Caki2 (cell line): ENCODE results near the gene CALCB. TPM values are rescaled to one million over a fixed set of nuclear protein-coding genes. Genes with fewer than 3 reads are reported as not detected.
"Not testable (repeated sequence)": the region's sequence is repeated elsewhere in the genome, so short reads cannot be mapped to it uniquely, and the experiment has no call there.

ENCODE experiments used
- DNase-seq: peaks from one replicate; pipeline ENCODE4 v3.0.0-alpha.2; 2015; ENCODE audit warnings: low read depth
- in situ Hi-C: cut with HindIII; loops from 2 replicates; pipeline ENCODE4 v1.10.0; 2016; ENCODE audit warnings: low sequenced_read_pairs, low pct_unique_long_range_greater_than_20kb, mixed read lengths
- total RNA-seq: library from RNA; depleted of rRNA; stranded (reverse); fragments of >200 nt; shearing (Covaris generic); gene quantifications from 2 replicates; pipeline ENCODE4 v1.2.3, GENCODE V29; 2014; ENCODE audit warnings: low replicate concordance; rRNA removed

CALCB gene
- total RNA-seq: not detected in 2 replicates

GRCh38 chr11:15073361-15074205 lies at the start of gene CALCB:
CALCB (plus strand) TSS chr11:15073593; CDS start chr11:15074719, 1,126 bp downstream.
- in situ Hi-C loops: no loop called here
- DNase-seq: peak; percentile 11

GRCh38 chr11:15027011-15027410 lies 46.4 kb upstream of the CALCB start:
- in situ Hi-C loops: no loop called here
- DNase-seq: no peak

- in situ Hi-C loops: no loop called here
- no peak for DNase-seq
These were observed 45.4 kb upstream of the CALCB start for GRCh38 chr11:15027956-15028355.

GRCh38 chr11:15028379-15028778 lies 45.0 kb upstream of the CALCB start:
- in situ Hi-C loops: no loop called here
- DNase-seq: no peak

- in situ Hi-C loops, DNase-seq: not testable (repeated sequence)
These were observed 41.4 kb upstream of the CALCB start for GRCh38 chr11:15031945-15032344.

GRCh38 chr11:15034687-15035267 lies 38.6 kb upstream of the CALCB start:
- in situ Hi-C loops: no loop called here
- no peak for DNase-seq

- in situ Hi-C loops: no loop called here
- DNase-seq: no peak
These were observed 38.1 kb upstream of the CALCB start for GRCh38 chr11:15035283-15035682.

GRCh38 chr11:15038963-15039362 lies 34.4 kb upstream of the CALCB start:
- no peak for DNase-seq
- in situ Hi-C loops: no loop called here

- in situ Hi-C loops: no loop called here
These were observed 28.2 kb upstream of the CALCB start for GRCh38 chr11:15045209-15045608.

GRCh38 chr11:15045891-15046290 lies 27.5 kb upstream of the CALCB start:
- DNase-seq: no peak
- in situ Hi-C loops: no loop called here

More at GRCh38 chr11:15045209-15045608, 28.2 kb upstream of the CALCB start:
- no peak for DNase-seq

- DNase-seq, in situ Hi-C loops: not testable (repeated sequence)
These were observed 26.7 kb upstream of the CALCB start for GRCh38 chr11:15046673-15047072.

- in situ Hi-C loops: no loop called here
These were observed 24.8 kb upstream of the CALCB start for GRCh38 chr11:15048616-15049015.

GRCh38 chr11:15053191-15053685 lies 20.2 kb upstream of the CALCB start:
- in situ Hi-C loops: no loop called here
- peak; percentile 44 for DNase-seq

More at GRCh38 chr11:15048616-15049015, 24.8 kb upstream of the CALCB start:
- no peak for DNase-seq

- DNase-seq: peak; percentile 52
- in situ Hi-C loops: no loop called here
These were observed 17.6 kb upstream of the CALCB start for GRCh38 chr11:15055620-15056356.

- in situ Hi-C loops: no loop called here
- no peak for DNase-seq
These were observed 16.1 kb upstream of the CALCB start for GRCh38 chr11:15057329-15057728.

- DNase-seq: peak; percentile 4
- in situ Hi-C loops: no loop called here
These were observed 14.1 kb upstream of the CALCB start for GRCh38 chr11:15059132-15059915.

GRCh38 chr11:15062599-15062998 lies 10.8 kb upstream of the CALCB start:
- in situ Hi-C loops: no loop called here
- no peak for DNase-seq

- in situ Hi-C loops, DNase-seq: not testable (repeated sequence)
These were observed 3.6 kb upstream of the CALCB start for GRCh38 chr11:15069751-15070150.
